NT2/D1 (cell line): ENCODE measurements around the gene TRIM14.
"Not testable (repeated sequence)": the region's sequence is repeated elsewhere in the genome, so short reads cannot be mapped to it uniquely, and the experiment has no call there.

Experiments used
- DNase-seq: peaks from one replicate; pipeline ENCODE4 v3.0.0-alpha.2; 2011; ENCODE audit warnings: low read depth, low spot score
- H3K27me3 ChIP-seq: 2 replicates; pipeline ENCODE4 v1.6.0; 2011; ENCODE audit warnings: mild to moderate bottlenecking; ENCODE audit not compliant: insufficient read length, insufficient read depth
- H3K36me3 ChIP-seq: 2 replicates; pipeline ENCODE4 v1.6.1; 2011; ENCODE audit warnings: mild to moderate bottlenecking, low read length, mixed read lengths; ENCODE audit not compliant: insufficient read depth, insufficient read length
- H3K4me1 ChIP-seq: 2 replicates; pipeline ENCODE4 v1.5.1; 2011; ENCODE audit not compliant: insufficient read depth, insufficient read length
- H3K4me3 ChIP-seq: 2 replicates; pipeline ENCODE4 v1.5.1; 2011; ENCODE audit warnings: low read depth; ENCODE audit not compliant: insufficient read length
- H3K9ac ChIP-seq: 2 replicates; pipeline ENCODE4 v1.6.0; 2011; ENCODE audit warnings: low read depth; ENCODE audit not compliant: insufficient read length
- H3K9me3 ChIP-seq: 2 replicates; pipeline ENCODE4 v1.5.1; 2011; ENCODE audit warnings: mild to moderate bottlenecking, low read length; ENCODE audit not compliant: insufficient read depth
- SUZ12 ChIP-seq: IDR thresholded peaks from 2 replicates; pipeline ENCODE4 v1.6.1; 2011; ENCODE audit not compliant: insufficient read length, insufficient read depth; ENCODE audit errors: extremely low read depth
- YY1 ChIP-seq: IDR thresholded peaks from 2 replicates; pipeline ENCODE4 v1.6.1; 2011; ENCODE audit not compliant: insufficient read length, insufficient read depth
- ZNF274 ChIP-seq: IDR thresholded peaks from 2 replicates; pipeline ENCODE4 v1.6.1; 2011; ENCODE audit warnings: mild to moderate bottlenecking, low read depth, low read length

TRIM14 gene

DNA sequence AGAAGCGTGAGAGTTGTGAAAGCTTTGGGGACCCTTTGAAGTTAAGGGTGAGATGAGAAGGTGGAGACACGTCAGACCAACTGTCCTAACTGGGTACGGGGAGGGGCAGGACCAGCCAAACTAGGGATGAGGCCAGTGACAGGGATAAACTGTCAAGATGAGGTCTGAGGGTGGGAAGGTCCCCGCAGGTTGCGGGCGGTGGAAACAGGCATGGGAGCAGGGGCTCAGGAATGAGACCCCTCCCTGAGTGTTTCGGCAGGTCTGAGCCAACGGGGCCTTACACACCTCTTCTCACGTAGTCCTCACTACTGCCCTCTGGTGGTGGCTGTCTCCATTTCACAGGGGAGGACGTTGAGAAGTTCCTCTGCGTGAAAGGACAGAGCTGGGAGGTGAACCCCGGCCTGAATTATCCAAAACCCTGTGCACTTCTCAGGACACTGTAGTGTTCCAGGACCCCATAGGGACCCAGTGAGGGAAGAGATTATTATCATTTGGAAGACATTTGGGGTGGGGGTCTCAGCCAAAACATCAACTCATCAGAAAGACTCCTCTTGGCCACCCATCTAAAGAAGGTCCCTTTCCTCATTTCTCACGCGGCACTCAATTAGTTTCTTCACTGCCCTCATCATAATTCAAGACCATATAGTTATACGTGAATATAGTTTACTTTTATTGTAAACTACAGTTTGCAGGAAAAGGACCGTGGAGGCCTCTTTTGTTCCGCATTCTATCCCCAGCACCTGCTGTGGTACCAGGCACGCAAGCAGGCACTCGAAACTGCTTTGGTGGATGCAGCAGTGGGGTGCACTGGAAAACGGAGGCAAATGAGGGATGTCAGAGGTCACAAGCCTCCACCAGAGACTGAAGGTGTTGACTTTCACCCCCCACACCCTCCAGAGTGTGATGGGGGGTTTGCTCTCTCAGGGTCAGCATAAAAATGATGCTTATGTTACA lies 84.2 kb downstream of the TRIM14 start:
- H3K9ac ChIP-seq: no peak overlapping the region
- no peak for TF ChIP-seq SUZ12
- TF ChIP-seq ZNF274: no peak
- TF ChIP-seq YY1: no peak
- peak; percentile 84 for DNase-seq
- no peaks in the 10 kb centered on the region for H3K27me3 ChIP-seq
- H3K36me3 ChIP-seq: no peaks in the 10 kb centered on the region
- H3K4me1 ChIP-seq: no peaks in the 10 kb centered on the region
- no peaks in the 10 kb centered on the region for H3K9me3 ChIP-seq
- no peak overlapping the region for H3K4me3 ChIP-seq

DNA sequence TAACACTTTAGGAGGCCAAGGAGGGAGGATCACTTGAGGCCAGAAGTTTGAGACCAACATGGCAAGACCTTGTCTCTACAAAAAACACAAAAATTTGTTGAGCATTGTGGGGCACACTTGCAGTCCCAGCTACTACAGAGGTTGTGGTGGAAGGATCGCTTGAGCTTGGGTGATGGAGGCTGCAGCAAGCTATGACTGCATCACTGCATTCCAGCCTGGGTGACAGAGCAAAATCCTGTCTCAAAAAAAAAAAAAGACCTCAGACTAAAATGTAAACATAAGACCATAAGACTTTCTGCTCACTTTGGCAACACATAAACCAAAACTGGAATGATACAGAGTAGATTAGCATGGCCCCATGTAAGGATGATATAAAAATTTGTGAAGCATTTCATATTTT lies 87.1 kb downstream of the TRIM14 start:
- Histone ChIP-seq H3K27me3 (no peaks in the 10 kb centered on the region), H3K9ac (no peak overlapping the region), H3K9me3 (no peaks in the 10 kb centered on the region), H3K4me3 (no peak overlapping the region), H3K36me3 (no peaks in the 10 kb centered on the region), H3K4me1 (no peaks in the 10 kb centered on the region)
- TF ChIP-seq SUZ12: no peak
- no peak for TF ChIP-seq ZNF274
- TF ChIP-seq YY1: no peak
- DNase-seq: no peak

DNA sequence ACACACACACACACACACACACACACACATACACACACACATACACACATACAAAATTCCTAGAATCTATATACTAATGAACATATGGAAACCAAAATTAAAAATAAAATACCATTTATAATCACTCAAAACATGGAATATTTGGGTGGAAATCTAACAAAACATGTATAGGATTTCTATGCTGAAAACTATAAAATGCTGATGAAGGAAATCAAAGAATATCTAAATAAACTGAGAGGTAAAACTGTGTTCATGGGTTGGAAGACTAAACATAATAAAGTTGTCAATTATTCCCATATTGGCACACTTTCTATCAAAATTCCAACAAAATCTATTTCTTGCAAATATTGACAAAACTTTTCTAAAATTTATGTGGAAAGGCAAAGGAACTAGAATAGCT lies 87.9 kb downstream of the TRIM14 start:
- Histone ChIP-seq H3K4me1 (no peaks in the 10 kb centered on the region), H3K4me3 (no peak overlapping the region), H3K36me3 (no peaks in the 10 kb centered on the region), H3K9ac (no peak overlapping the region), H3K27me3 (no peaks in the 10 kb centered on the region), H3K9me3 (no peaks in the 10 kb centered on the region)
- TF ChIP-seq ZNF274: no peak
- DNase-seq: no peak

DNA sequence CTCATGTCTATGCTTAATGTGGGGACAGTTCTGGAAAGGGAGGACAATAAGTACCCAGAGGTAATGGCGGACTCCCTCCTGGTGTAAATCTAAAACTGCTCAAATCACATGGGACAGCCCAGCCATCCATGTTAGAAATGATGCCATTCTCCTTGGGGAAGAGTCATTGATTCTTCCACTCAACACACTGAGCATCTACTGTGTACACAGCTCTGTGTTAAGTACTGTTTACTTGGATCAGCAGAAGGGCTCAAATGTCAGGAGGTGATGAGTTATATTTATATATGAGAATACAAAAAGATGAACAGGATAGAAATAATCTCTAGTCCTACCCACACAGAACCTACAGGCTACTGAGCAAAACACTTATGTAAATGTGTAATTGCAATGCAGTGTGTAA lies 94.3 kb downstream of the TRIM14 start:
- no peak overlapping the region for H3K9ac ChIP-seq
- no peaks in the 10 kb centered on the region for H3K9me3 ChIP-seq
- H3K4me3 ChIP-seq: no peak overlapping the region
- peaks cover 3% of the 10 kb centered on the region for H3K4me1 ChIP-seq
- DNase-seq: no peak
- no peaks in the 10 kb centered on the region for H3K27me3 ChIP-seq
- TF ChIP-seq ZNF274 (no peak), YY1 (no peak), SUZ12 (no peak)
- H3K36me3 ChIP-seq: peaks cover 13% of the 10 kb centered on the region

GRCh38 chr9:98022447-98022846 lies 96.6 kb downstream of the TRIM14 start:
- Histone ChIP-seq H3K9ac (no peak overlapping the region), H3K4me3 (no peak overlapping the region), H3K27me3 (no peaks in the 10 kb centered on the region), H3K9me3 (no peaks in the 10 kb centered on the region), H3K4me1 (peaks cover 3% of the 10 kb centered on the region), H3K36me3 (peaks cover 30% of the 10 kb centered on the region)
- no peak for DNase-seq
- TF ChIP-seq YY1: no peak
- TF ChIP-seq SUZ12: no peak
- TF ChIP-seq ZNF274: no peak

- Histone ChIP-seq H3K4me1 (peaks cover 3% of the 10 kb centered on the region), H3K9ac (no peak overlapping the region), H3K27me3 (no peaks in the 10 kb centered on the region), H3K9me3 (no peaks in the 10 kb centered on the region), H3K4me3 (no peak overlapping the region), H3K36me3 (peaks cover 40% of the 10 kb centered on the region)
- no peak for DNase-seq
- TF ChIP-seq YY1 (no peak), ZNF274 (no peak), SUZ12 (no peak)
Observed at GRCh38 chr9:98021306-98022040, 97.5 kb downstream of the TRIM14 start.

DNA sequence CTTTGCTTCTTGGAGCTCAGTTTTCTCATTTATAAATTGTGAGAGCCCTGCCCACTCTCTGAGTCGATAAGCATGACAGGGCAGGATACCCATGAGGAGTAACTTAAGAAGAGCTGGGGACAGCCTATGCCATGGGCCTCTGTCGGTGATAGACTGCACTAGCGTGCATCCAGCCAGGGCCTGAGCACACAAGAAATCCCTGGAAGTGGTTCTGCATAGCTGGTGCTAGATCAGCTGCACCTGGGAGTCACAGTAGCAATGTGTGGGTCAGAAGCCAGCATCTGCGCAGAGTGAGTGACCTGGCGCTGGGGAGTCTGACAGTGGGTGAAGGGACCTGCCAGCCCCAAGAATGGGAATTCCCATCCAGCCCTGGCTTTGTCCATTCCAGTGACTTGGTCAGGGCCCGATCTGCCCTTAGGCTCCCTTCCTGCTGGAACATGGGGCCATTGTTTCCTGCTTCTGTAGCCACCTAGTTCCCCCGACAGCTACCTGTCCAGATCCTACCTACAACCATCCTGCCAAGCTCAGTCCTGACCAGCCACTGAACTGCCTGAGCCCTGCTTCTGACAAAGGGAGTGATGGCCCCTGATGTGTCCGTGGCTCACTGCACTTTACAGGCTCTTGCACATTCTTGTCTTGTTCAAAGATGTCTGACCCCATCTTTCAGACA lies 98.4 kb downstream of the TRIM14 start:
- TF ChIP-seq SUZ12: no peak
- H3K36me3 ChIP-seq: peaks cover 49% of the 10 kb centered on the region
- no peaks in the 10 kb centered on the region for H3K27me3 ChIP-seq
- no peak overlapping the region for H3K9ac ChIP-seq
- peaks cover 3% of the 10 kb centered on the region for H3K4me1 ChIP-seq
- H3K4me3 ChIP-seq: no peak overlapping the region
- no peak for DNase-seq
- no peaks in the 10 kb centered on the region for H3K9me3 ChIP-seq

DNA sequence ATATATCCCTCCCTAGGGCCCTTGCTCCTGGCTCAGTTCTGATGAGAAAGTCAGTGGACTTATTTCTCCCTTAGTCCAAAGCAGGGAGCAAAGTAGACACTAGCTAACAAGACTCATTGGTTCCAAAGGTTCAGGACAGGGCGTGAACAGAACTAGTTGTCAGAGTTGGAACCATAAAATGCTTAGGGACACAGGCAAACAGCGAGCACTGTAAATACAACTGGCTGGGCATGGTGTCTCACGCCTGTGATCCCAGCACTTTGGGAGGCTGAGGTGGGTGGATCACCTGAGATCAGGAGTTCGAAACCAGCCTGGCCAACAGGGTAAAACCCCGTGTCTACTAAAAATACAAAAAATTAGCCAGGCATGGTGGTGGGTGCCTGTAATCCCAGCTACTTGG lies 99.2 kb downstream of the TRIM14 start:
- not testable (repeated sequence) for H3K4me3 ChIP-seq, H3K9me3 ChIP-seq, H3K4me1 ChIP-seq, H3K9ac ChIP-seq, DNase-seq, H3K27me3 ChIP-seq
- H3K36me3 ChIP-seq: peaks cover 56% of the 10 kb centered on the region
